GM13976 (cell line): ENCODE data around the gene CP.
A peak's percentile ranks its signal among the peaks of the same experiment; 100 is the strongest.

Experiments
- DNase-seq: peaks from one replicate; pipeline ENCODE4 v3.0.0; 2012; ENCODE audit warnings: low spot score
- CTCF ChIP-seq: IDR thresholded peaks from 2 replicates; pipeline ENCODE4 v1.5.1; 2012; ENCODE audit warnings: borderline replicate concordance, mild to moderate bottlenecking; ENCODE audit not compliant: insufficient read depth; ENCODE audit errors: extremely low read depth, missing control alignments, control extremely low read depth
- in situ Hi-C: fragments of 300-500 bp; cut with MboI; formaldehyde crosslinking; loops from one replicate; pipeline ENCODE4 v1.12.0; 2022; ENCODE audit warnings: low sequenced_read_pairs, mixed read lengths, inconsistent platforms; ENCODE audit not compliant: unreplicated experiment

Gene CP

GRCh38 chr3:149160754-149161300 lies 60.8 kb downstream of the CP start:
- in situ Hi-C loops, result no loop called here
- DNase-seq, result no peak
- TF ChIP-seq CTCF, result no peak

GRCh38 chr3:149153402-149153801 lies 68.2 kb downstream of the CP start:
- in situ Hi-C loops, result no loop called here
- no peak for TF ChIP-seq CTCF
- DNase-seq, result no peak

GRCh38 chr3:149152420-149152819 lies 69.2 kb downstream of the CP start:
- in situ Hi-C loops, result no loop called here
- TF ChIP-seq CTCF, result no peak
- DNase-seq, result peak; percentile 20

- in situ Hi-C loops, result no loop called here
- no peak for DNase-seq
- no peak for TF ChIP-seq CTCF
These were observed 69.8 kb downstream of the CP start for GRCh38 chr3:149151843-149152242.

GRCh38 chr3:149150436-149150835 lies 71.2 kb downstream of the CP start:
- DNase-seq, result no peak
- no peak for TF ChIP-seq CTCF
- in situ Hi-C loops, result no loop called here

- in situ Hi-C loops, result no loop called here
- no peak for DNase-seq
These were observed 75.7 kb downstream of the CP start for GRCh38 chr3:149145974-149146373.

More at GRCh38 chr3:149145974-149146373, 75.7 kb downstream of the CP start:
- no peak for TF ChIP-seq CTCF
